ENCODE measurements around the gene CENPO. TPM values are rescaled to one million over a fixed set of nuclear protein-coding genes. Genes with fewer than 3 reads are reported as not detected.

The CENPO gene
- total and polyA plus RNA-seq, 12 donors = 1.2 to 4.6 (median 2.2) TPM

DNA sequence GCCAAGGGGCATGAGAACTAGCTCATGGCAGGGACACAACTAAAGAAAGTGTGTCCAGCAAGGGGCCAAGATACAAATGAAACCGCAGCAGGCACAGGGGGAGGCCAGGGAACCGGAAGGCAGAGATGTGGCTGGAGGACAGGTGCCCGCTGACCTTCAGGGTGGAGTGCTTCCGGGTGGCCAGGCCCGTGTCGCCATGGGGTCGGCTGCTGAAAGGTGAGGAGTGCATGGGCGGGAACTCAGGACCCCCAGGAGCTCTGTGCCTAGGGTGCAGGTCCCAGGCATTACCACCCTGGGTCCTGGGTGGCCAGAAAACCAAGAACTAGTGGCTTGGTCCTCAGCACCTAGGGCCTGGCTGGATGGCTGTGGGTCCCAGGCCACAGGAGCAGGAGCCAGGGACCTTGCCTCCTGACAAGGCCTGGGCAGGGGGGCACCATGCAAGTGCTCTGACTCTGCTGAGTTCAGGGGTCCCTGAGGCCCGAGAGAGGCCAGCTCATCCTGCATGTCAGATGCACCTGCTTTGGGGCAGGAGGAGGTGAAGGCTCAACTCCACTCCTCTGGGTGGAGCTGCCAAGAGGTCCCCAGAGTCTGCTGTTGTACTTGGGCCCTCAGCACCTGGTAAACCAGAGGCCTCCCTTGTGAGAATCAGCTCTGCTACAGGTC is 50.9 kb downstream of the CENPO start:
- 96 to 97% methylated on average over 9 of the region's 9 CpGs for WGBS, 2 donors
- Histone ChIP-seq H3K4me3 (no peak overlapping the region), H3K36me3 (peaks cover 0 to 36% (median 0%) of the 10 kb centered on the region in 9 donors), H3K27ac (no peak overlapping the region), H3K4me1 (no peaks in the 10 kb centered on the region), H3K27me3 (no peaks in the 10 kb centered on the region), H3K9me3 (no peaks in the 10 kb centered on the region)
- intact Hi-C loops (cut with DNase I) = no loop called here
- TF ChIP-seq, protein P1, sequence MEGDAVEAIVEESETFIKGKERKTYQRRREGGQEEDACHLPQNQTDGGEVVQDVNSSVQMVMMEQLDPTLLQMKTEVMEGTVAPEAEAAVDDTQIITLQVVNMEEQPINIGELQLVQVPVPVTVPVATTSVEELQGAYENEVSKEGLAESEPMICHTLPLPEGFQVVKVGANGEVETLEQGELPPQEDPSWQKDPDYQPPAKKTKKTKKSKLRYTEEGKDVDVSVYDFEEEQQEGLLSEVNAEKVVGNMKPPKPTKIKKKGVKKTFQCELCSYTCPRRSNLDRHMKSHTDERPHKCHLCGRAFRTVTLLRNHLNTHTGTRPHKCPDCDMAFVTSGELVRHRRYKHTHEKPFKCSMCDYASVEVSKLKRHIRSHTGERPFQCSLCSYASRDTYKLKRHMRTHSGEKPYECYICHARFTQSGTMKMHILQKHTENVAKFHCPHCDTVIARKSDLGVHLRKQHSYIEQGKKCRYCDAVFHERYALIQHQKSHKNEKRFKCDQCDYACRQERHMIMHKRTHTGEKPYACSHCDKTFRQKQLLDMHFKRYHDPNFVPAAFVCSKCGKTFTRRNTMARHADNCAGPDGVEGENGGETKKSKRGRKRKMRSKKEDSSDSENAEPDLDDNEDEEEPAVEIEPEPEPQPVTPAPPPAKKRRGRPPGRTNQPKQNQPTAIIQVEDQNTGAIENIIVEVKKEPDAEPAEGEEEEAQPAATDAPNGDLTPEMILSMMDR (IDR thresholded peaks at IDR 0.05) = no peak
- DNase-seq = no peak
- ATAC-seq = peak in 1 of 8 donors; percentile 12

DNA sequence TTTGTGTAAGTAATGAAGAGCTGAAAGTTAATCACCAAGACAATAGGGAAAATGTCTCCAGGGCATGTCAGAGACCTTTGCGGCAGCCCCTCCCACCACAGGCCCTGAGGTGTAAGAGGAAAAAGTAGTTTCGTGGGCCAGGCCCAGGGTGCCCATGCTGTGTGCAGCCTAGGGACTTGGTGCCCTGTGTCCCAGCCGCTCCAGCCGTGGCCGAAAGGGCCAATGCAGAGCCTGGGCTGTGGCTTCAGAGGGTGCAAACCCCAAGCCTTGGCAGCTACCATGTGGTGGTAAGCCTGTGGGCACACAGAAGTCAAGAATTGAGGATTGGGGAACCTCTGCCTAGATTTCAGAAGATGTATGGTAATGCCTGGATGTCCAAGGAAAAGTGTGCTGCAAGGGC is 52.5 kb downstream of the CENPO start:
- no peaks in the 10 kb centered on the region for H3K27me3 ChIP-seq
- H3K4me1 ChIP-seq = peaks cover 0 to 7% (median 0%) of the 10 kb centered on the region in 9 donors
- H3K36me3 ChIP-seq = peaks cover 0 to 20% (median 0%) of the 10 kb centered on the region in 9 donors
- intact Hi-C loops (cut with DNase I) = no loop called here
- ATAC-seq (no peak), DNase-seq (no peak)
- TF ChIP-seq, protein P1 (IDR thresholded peaks at IDR 0.05) = no peak
- WGBS, 2 donors = 98 to 99% methylated on average over 5 of the region's 5 CpGs
- no peak overlapping the region for H3K4me3 ChIP-seq
- H3K27ac ChIP-seq = no peak overlapping the region
- no peaks in the 10 kb centered on the region for H3K9me3 ChIP-seq

DNA sequence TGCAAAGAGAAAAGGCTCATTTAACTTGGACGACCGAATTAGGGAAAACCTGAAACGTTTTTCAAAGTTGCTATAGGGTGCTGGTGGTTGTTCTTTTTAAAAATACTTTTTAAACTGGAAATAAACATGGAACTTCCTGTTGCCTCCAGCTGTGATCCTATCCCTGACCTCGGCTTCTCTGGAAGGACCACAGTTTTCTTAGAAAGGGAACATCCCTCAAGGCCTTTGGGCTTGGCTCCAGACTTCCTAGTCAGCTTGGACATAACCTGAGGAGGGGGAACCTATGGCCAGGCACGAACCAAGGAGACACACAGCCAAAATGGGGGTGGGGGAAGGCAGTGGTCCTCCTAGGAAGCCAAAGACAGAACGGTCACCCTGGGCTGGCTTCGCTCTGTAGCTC is 57.7 kb downstream of the CENPO start:
- H3K4me3 ChIP-seq = no peak overlapping the region
- peak in 1 of 2 donors; percentile 51 for DNase-seq
- no peaks in the 10 kb centered on the region for H3K27me3 ChIP-seq
- no peaks in the 10 kb centered on the region for H3K36me3 ChIP-seq
- TF ChIP-seq, protein P1 (IDR thresholded peaks at IDR 0.05) = no peak
- WGBS, 2 donors = 69 to 72% methylated on average over 7 of the region's 7 CpGs
- no peaks in the 10 kb centered on the region for H3K9me3 ChIP-seq
- peak in 2 of 8 donors; percentile 11 to 41 for ATAC-seq
- H3K27ac ChIP-seq = peak overlapping the region in 4 of 10 donors; percentile 35 to 72 (median 53)
- intact Hi-C loops (cut with DNase I) = loop anchor here in 2 of 10 donors (10.0 kb wide), 1 partner anchor 64 kb away; no protein-coding TSS in a partner anchor
- peaks cover 0 to 30% (median 9%) of the 10 kb centered on the region in 9 donors for H3K4me1 ChIP-seq

DNA sequence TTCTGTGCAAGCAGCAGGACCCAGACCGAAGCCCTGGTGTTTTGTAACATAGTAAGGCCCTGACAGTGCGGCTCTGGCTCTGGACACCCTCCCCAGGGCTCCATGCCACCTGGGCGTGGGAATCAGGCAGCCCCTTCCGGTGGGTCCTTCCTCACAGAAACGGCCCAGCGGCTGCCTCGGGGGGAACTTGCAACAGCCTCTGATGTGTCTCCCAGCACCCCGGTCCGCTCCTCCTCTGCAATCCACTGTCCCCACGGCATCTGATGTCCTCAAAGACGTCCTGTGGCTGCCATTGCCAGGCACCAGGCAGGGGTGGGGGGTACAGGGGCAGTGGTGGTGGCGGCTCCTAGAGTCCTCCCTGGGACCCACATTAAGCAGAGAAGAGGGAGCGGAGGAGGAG is 58.8 kb downstream of the CENPO start:
- 96 to 97% methylated on average over 13 of the region's 13 CpGs for WGBS, 2 donors
- Histone ChIP-seq H3K4me3 (no peak overlapping the region), H3K4me1 (peaks cover 0 to 41% (median 14%) of the 10 kb centered on the region in 9 donors), H3K36me3 (no peaks in the 10 kb centered on the region), H3K9me3 (no peaks in the 10 kb centered on the region), H3K27me3 (no peaks in the 10 kb centered on the region), H3K27ac (peak overlapping the region in 2 of 10 donors; percentile 26 to 39)
- ATAC-seq (no peak), DNase-seq (no peak)
- TF ChIP-seq, protein P1 (IDR thresholded peaks at IDR 0.05) = no peak
- intact Hi-C loops (cut with DNase I) = loop anchor here in 2 of 10 donors (10.0 kb wide), 1 partner anchor 63 kb away; no protein-coding TSS in a partner anchor

All from heart right ventricle (tissue), 16 donors.